Measurements from ENCODE around the gene RTRAF. TPM values are rescaled to one million over a fixed set of nuclear protein-coding genes. Genes with fewer than 3 reads are reported as not detected.

The RTRAF gene
- total RNA-seq, 1 experiment from 2014 or later, result 184 TPM

DNA sequence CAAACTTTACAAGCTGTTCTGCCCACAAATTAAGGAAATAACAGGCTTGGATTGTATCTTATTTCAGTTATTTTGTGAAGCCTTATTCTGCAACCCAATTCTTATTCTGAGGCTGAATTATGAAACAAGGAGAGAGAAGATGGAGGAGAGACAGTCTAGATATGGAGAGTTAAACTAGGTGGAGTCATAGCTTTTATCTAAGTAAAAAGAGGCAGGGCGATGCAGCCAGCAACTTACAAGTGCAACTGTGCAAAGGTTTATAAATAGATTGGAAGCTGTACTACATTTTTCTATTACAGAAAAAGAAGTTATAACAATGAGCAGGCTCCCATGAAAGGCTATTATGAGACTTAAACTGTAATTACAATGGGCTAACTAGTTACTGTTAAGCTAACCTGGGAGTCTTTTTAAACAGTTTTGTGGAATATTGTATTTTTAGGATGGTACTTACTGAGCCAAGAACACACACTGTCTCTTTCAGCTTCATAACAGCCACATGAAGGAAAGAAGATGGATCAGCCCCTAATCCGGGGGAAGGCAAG is 57.1 kb downstream of the RTRAF start:
- CTCF ChIA-PET, result no interaction called here
- no peaks in the 10 kb centered on the region for H3F3A ChIP-seq (ENCODE audit: insufficient read depth, low read depth)
- no peak for DNase-seq
- no TSS peak for BruUV-seq (replicated peaks)
- no peaks in the 10 kb centered on the region for H4K20me1 ChIP-seq (ENCODE audit: insufficient read depth)
- POLR2A ChIA-PET (ENCODE audit: unreplicated experiment), result no interaction called here
- H3K4me2 ChIP-seq, result no peak overlapping the region
- TF ChIP-seq EZH2 (IDR thresholded peaks at IDR 0.05; ENCODE audit: low read depth), result no peak
- TF ChIP-seq, protein P1, sequence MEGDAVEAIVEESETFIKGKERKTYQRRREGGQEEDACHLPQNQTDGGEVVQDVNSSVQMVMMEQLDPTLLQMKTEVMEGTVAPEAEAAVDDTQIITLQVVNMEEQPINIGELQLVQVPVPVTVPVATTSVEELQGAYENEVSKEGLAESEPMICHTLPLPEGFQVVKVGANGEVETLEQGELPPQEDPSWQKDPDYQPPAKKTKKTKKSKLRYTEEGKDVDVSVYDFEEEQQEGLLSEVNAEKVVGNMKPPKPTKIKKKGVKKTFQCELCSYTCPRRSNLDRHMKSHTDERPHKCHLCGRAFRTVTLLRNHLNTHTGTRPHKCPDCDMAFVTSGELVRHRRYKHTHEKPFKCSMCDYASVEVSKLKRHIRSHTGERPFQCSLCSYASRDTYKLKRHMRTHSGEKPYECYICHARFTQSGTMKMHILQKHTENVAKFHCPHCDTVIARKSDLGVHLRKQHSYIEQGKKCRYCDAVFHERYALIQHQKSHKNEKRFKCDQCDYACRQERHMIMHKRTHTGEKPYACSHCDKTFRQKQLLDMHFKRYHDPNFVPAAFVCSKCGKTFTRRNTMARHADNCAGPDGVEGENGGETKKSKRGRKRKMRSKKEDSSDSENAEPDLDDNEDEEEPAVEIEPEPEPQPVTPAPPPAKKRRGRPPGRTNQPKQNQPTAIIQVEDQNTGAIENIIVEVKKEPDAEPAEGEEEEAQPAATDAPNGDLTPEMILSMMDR (conservative IDR thresholded peaks at IDR 0.05), result no peak
- no peak overlapping the region for H3K4me3 ChIP-seq
- no peaks in the 10 kb centered on the region for H3K9me3 ChIP-seq (ENCODE audit: insufficient read depth, low read depth)
- no peaks in the 10 kb centered on the region for H3K36me3 ChIP-seq (ENCODE audit: low read depth)
- H3K27ac ChIP-seq, result no peak overlapping the region
- H2AFZ ChIP-seq, result no peak overlapping the region
- no peaks in the 10 kb centered on the region for H3K27me3 ChIP-seq (ENCODE audit: insufficient read depth, low read depth)
- no peaks in the 10 kb centered on the region for H3K79me2 ChIP-seq (ENCODE audit: low read depth)
- peaks cover 14% of the 10 kb centered on the region for H3K4me1 ChIP-seq (replicated peaks; ENCODE audit: insufficient read depth)
- intact Hi-C loops (cut with micrococcal nuclease; ENCODE audit: unreplicated experiment), result no loop called here
- no peaks in the 10 kb centered on the region for H3K9me2 ChIP-seq (ENCODE audit: insufficient read depth)

GRCh38 chr14:52048116-52048515 is 58.8 kb downstream of the RTRAF start:
- no peak overlapping the region for H2AFZ ChIP-seq
- DNase-seq, result no peak
- no peaks in the 10 kb centered on the region for H3K9me3 ChIP-seq (ENCODE audit: insufficient read depth, low read depth)
- no peaks in the 10 kb centered on the region for H3F3A ChIP-seq (ENCODE audit: insufficient read depth, low read depth)
- TF ChIP-seq EZH2 (IDR thresholded peaks at IDR 0.05; ENCODE audit: low read depth), result no peak
- TF ChIP-seq, protein P1 (conservative IDR thresholded peaks at IDR 0.05), result no peak
- H3K4me2 ChIP-seq, result no peak overlapping the region
- no peaks in the 10 kb centered on the region for H3K27me3 ChIP-seq (ENCODE audit: insufficient read depth, low read depth)
- no peaks in the 10 kb centered on the region for H3K36me3 ChIP-seq (ENCODE audit: low read depth)
- no peak overlapping the region for H3K4me3 ChIP-seq
- H3K79me2 ChIP-seq (ENCODE audit: low read depth), result no peaks in the 10 kb centered on the region
- no TSS peak for BruUV-seq (replicated peaks)
- ChIA-PET POLR2A (ENCODE audit: unreplicated experiment) (no interaction called here), CTCF (no interaction called here)
- intact Hi-C loops (cut with micrococcal nuclease; ENCODE audit: unreplicated experiment), result no loop called here
- H3K9me2 ChIP-seq (ENCODE audit: insufficient read depth), result no peaks in the 10 kb centered on the region
- peaks cover 14% of the 10 kb centered on the region for H3K4me1 ChIP-seq (replicated peaks; ENCODE audit: insufficient read depth)
- no peak overlapping the region for H3K27ac ChIP-seq
- H4K20me1 ChIP-seq (ENCODE audit: insufficient read depth), result no peaks in the 10 kb centered on the region

DNA sequence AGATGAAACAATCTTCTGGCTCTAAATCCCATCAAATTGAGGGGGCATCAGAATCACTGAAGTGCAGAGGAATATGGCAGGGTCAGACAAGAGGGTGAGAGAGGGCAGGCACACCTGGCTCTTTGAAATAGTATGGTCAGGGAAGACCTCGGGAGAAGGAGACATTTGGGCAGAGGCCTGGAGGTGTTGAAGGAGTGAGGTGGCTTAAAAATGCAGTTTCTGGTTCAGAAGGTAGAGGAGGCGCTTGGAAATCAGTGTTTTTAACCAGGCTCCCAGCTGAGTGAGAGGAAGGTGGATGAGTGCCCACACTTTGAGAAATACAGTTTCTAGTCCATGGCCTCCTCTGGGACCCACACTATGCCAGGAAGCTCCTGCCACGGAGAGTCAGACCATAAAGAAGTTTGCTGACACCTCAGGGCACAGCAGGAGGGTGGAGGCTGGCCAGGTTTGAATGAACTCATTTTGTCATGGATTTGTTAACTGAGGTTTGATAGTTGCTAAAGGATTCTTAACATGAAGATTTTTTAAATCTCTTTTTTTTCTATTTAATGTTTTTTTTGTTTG is 59.4 kb downstream of the RTRAF start:
- ChIA-PET CTCF (no interaction called here), POLR2A (ENCODE audit: unreplicated experiment) (no interaction called here)
- Histone ChIP-seq H3K9me2 (ENCODE audit: insufficient read depth) (no peaks in the 10 kb centered on the region), H3F3A (ENCODE audit: insufficient read depth, low read depth) (no peaks in the 10 kb centered on the region), H3K36me3 (ENCODE audit: low read depth) (no peaks in the 10 kb centered on the region), H3K9me3 (ENCODE audit: insufficient read depth, low read depth) (no peaks in the 10 kb centered on the region), H3K4me1 (replicated peaks; ENCODE audit: insufficient read depth) (peaks cover 14% of the 10 kb centered on the region), H3K27ac (no peak overlapping the region), H3K27me3 (ENCODE audit: insufficient read depth, low read depth) (no peaks in the 10 kb centered on the region), H2AFZ (peak overlapping the region; percentile 58; the same call in 1 of the 2 replicates), H3K4me2 (no peak overlapping the region), H3K4me3 (no peak overlapping the region), H4K20me1 (ENCODE audit: insufficient read depth) (no peaks in the 10 kb centered on the region), H3K79me2 (ENCODE audit: low read depth) (no peaks in the 10 kb centered on the region)
- intact Hi-C loops (cut with micrococcal nuclease; ENCODE audit: unreplicated experiment), result no loop called here
- TF ChIP-seq EZH2 (IDR thresholded peaks at IDR 0.05; ENCODE audit: low read depth), result no peak
- TF ChIP-seq, protein P1 (conservative IDR thresholded peaks at IDR 0.05), result no peak
- no peak for DNase-seq
- no TSS peak for BruUV-seq (replicated peaks)

Measured in PC-9 (cell line).